Measurements from ENCODE around the gene TSPEAR. TPM values are rescaled to one million over a fixed set of nuclear protein-coding genes. Genes with fewer than 3 reads are reported as not detected.

Gene TSPEAR
- total and polyA plus RNA-seq, 9 of the 15 experiments (the other 6 are each of a cell fraction or from before 2014, with no cell fraction given): not detected

- Histone ChIP-seq H3K27me3 (ENCODE audit: control insufficient read depth in 2 of 2, insufficient read depth in 2 of 2, low read length in 2 of 2) (peaks cover 26 to 57% of the 10 kb centered on the region in 2 experiments), H3K9ac (ENCODE audit: insufficient read depth in 1 of 2, low read depth in 2 of 2, low read length in 2 of 2) (no peak overlapping the region), H3K4me3 (no peak overlapping the region), H4K20me1 (replicated peaks; ENCODE audit: control insufficient read depth, insufficient read depth, low read length) (no peaks in the 10 kb centered on the region), H3K9me3 (replicated peaks; ENCODE audit: control insufficient read depth, insufficient read depth, low read depth, low read length) (no peaks in the 10 kb centered on the region), H3K36me3 (ENCODE audit: control insufficient read depth, insufficient read depth, low read length) (no peaks in the 10 kb centered on the region), H2AFZ (ENCODE audit: low read depth, low read length) (no peak overlapping the region), H3K27ac (ENCODE audit: extremely low read depth, low read depth, low read length) (no peak overlapping the region), H3K9me1 (ENCODE audit: control insufficient read depth, insufficient read depth, low read length) (no peaks in the 10 kb centered on the region), H3K79me2 (ENCODE audit: control insufficient read depth, insufficient read depth, low read length) (no peaks in the 10 kb centered on the region), H3K4me2 (ENCODE audit: insufficient read depth, low read length) (no peak overlapping the region), H3K4me1 (replicated peaks in 1 of 2; ENCODE audit: control insufficient read depth in 2 of 2, insufficient read depth in 2 of 2, low read length in 2 of 2) (0 out of 5 replicates have a peak, but pooled peaks cover 0 to 2% of the 10 kb centered on the region in 2 experiments)
- intact Hi-C loops (cut with micrococcal nuclease): no loop called here
- CTCF ChIA-PET (ENCODE audit: low intra/inter-chr PET ratio): no interaction called here
- POLR2A ChIA-PET: interaction anchor here (0.6 kb wide), 1 partner anchor 110 kb away, joined by 3 read pairs; no protein-coding TSS in a partner anchor
- under 1% methylated on average over 9 of the region's 9 CpGs for WGBS (ENCODE audit: insufficient coverage, low coverage, missing lambda C conversion rate)
- no TSS peak for BruUV-seq (replicated peaks)
- TF ChIP-seq ZBED1 (IDR thresholded peaks at IDR 0.05) (no peak), ELF2 (CRISPR knock-in tag; IDR thresholded peaks at IDR 0.05) (no peak), RUNX1 (IDR thresholded peaks at IDR 0.05; ENCODE audit: low read depth) (no peak), NR2C2 (CRISPR knock-in tag; IDR thresholded peaks at IDR 0.05) (no peak), NR2C2 (tag; IDR thresholded peaks at IDR 0.05) (no peak), TSC22D4 (tag; IDR thresholded peaks at IDR 0.05) (no peak), OTX1 (CRISPR knock-in tag; IDR thresholded peaks at IDR 0.05) (no peak), BRF1 (IDR thresholded peaks at IDR 0.05; ENCODE audit: borderline replicate concordance, extremely low read depth, insufficient read length) (no peak), EP400 (IDR thresholded peaks at IDR 0.05) (no peak), ARID1B (IDR thresholded peaks at IDR 0.05) (no peak), LEF1 (IDR thresholded peaks at IDR 0.05) (no peak), ATF2 (CRISPR knock-in tag; IDR thresholded peaks at IDR 0.05) (no peak), GATAD2B (IDR thresholded peaks at IDR 0.05; ENCODE audit: borderline replicate concordance) (no peak), RAD21 (CRISPR knock-in tag; conservative IDR thresholded peaks at IDR 0.05 in 1 of 2, IDR thresholded peaks at IDR 0.05 in 1 of 2) (no peak)
- TF ChIP-seq, protein P1, sequence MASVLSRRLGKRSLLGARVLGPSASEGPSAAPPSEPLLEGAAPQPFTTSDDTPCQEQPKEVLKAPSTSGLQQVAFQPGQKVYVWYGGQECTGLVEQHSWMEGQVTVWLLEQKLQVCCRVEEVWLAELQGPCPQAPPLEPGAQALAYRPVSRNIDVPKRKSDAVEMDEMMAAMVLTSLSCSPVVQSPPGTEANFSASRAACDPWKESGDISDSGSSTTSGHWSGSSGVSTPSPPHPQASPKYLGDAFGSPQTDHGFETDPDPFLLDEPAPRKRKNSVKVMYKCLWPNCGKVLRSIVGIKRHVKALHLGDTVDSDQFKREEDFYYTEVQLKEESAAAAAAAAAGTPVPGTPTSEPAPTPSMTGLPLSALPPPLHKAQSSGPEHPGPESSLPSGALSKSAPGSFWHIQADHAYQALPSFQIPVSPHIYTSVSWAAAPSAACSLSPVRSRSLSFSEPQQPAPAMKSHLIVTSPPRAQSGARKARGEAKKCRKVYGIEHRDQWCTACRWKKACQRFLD (CRISPR knock-in tag; IDR thresholded peaks at IDR 0.05): no peak
- FAIRE-seq: no peak
- no peak for ATAC-seq
- DNase-seq (ENCODE audit: extremely low read depth in 1 of 4, low spot score in 3 of 4): no peak
- in situ Hi-C loops (cut with MboI): no loop called here
Observed at GRCh38 chr21:44490816-44491215, 220.6 kb downstream of the TSPEAR start.
